Heart left ventricle (tissue), 16 donors: Measurements from ENCODE around the gene GPC6. TPM values are rescaled to one million over a fixed set of nuclear protein-coding genes. Genes with fewer than 3 reads are reported as not detected.

Source experiments
- ATAC-seq, 4 donors: fragments of 200-7000 bp; cut with Tn5 transposase; one replicate each; pipeline ENCODE4 v1.9.1; 2020 to 2022; ENCODE audit warnings: moderate library complexity in 4 of 4, mild to moderate bottlenecking in 3 of 4, moderate number of reproducible peaks in 1 of 4
- DNase-seq, 5 donors: peaks; one replicate each; pipeline ENCODE4 v3.0.0-alpha.2; 2020
- H3K27ac ChIP-seq, 12 donors: fragments of 200-600 bp; sonication (generic) in 4 of 12; one replicate each; pipeline versions ENCODE4 v1.5.0 to v1.8.0; 2016 to 2022; ENCODE audit warnings: mild to moderate bottlenecking in 2 of 12
- H3K27me3 ChIP-seq, 9 donors: fragments of 200-600 bp; sonication (generic) in 2 of 9; one replicate each; pipeline versions ENCODE4 v1.5.1 to v1.8.0; 2016 to 2022; ENCODE audit warnings: mild to moderate bottlenecking in 3 of 9
- H3K36me3 ChIP-seq, 9 donors: fragments of 200-600 bp; sonication (generic) in 2 of 9; one replicate each; pipeline versions ENCODE4 v1.5.0 to v1.8.0; 2018 to 2022; ENCODE audit warnings: mild to moderate bottlenecking in 2 of 9
- H3K4me1 ChIP-seq, 12 donors: fragments of 200-600 bp; sonication (generic) in 4 of 12; one replicate each; pipeline versions ENCODE4 v1.5.0 to v1.8.0; 2016 to 2022; ENCODE audit warnings: mild to moderate bottlenecking in 3 of 12
- H3K4me3 ChIP-seq, 12 donors: fragments of 200-600 bp; sonication (generic) in 4 of 12; one replicate each; pipeline versions ENCODE4 v1.5.0 to v1.8.0; 2017 to 2022; ENCODE audit warnings: mild to moderate bottlenecking in 9 of 12, moderate library complexity in 4 of 12
- H3K9me3 ChIP-seq, 12 donors: fragments of 200-600 bp; sonication (generic) in 4 of 12; one replicate each; pipeline versions ENCODE4 v1.5.0 to v1.8.0; 2016 to 2022; ENCODE audit warnings: mild to moderate bottlenecking in 1 of 12
- POLR2A ChIP-seq, 2 donors: fragments of 450-650 bp; IDR thresholded peaks; one replicate each; pipeline ENCODE4 v1.6.1; 2017; ENCODE audit warnings: antibody characterized with exemption in 2 of 2, mild to moderate bottlenecking in 2 of 2, moderate library complexity in 2 of 2
- WGBS, 4 donors: extraction: QIAGEN DNeasy Blood & Tissue Kit in 2 of 4; methylation state at CpG; one replicate each; pipeline versions ENCODE4 v1.1.5 to v1.1.7; 2013 to 2018; 5-methylcytosine and 5-hydroxymethylcytosine counted together
- intact Hi-C, 10 donors: fragments of 100-400 bp; cut with DNase I; formaldehyde crosslinking; loops; one replicate each; pipeline versions ENCODE4 v1.11.1 to v1.14.2; 2022
- polyA plus RNA-seq, 2 donors: library from polyadenylated mRNA; stranded (reverse); fragments of 200-250 nt; gene quantifications; one replicate each; pipeline ENCODE4 v1.2.3, GENCODE V29; 2013
- total RNA-seq, 9 donors: library from RNA; depleted of rRNA in 2 of 9; stranded (reverse); fragments of >200 nt in 2 of 9; fragmentation: NEBNext Ultra II Directional in 3 of 9; extraction: Animal tissue kit (Norgen Biotek cat#: 25700) in 3 of 9; gene quantifications; one replicate each; pipeline versions ENCODE4 v1.1.0 to v1.2.4, GENCODE V29; 2016 to 2023
- TF ChIP-seq, protein P1 (sequence below), 12 donors: fragments of 200-600 bp; sonication (generic) in 4 of 12; IDR thresholded peaks; one replicate each; pipeline versions ENCODE4 v1.5.0 to v1.8.0; 2018 to 2022; ENCODE audit warnings: antibody characterized with exemption in 12 of 12, mild to moderate bottlenecking in 5 of 12
- donor health status: ischemic (EF 13 %, LVEDD 7.1; RV severe dilation, severe dysfunction).
- donor health status: healthy with polysubstance abuse.
- donor health status: DM: no; HTN: yes; CAD: no.
- donor health status: DM: no; HTN: no; CAD: no.
- donor health status: ischemic (EF 25% LVEDD 6.9; RV normal size, moderate dysfunction).
- donor health status: ischemic (EF 25% LVEDD 5.7; RV mildly dilated, moderate dysfunction).
- donor health status: healthy.
- donor health status: DM: yes; HTN: yes; CAD: no.
- donor health status: ischemic (EF 35%, LVEDD 5.7; RV mildly dilated, moderate dysfunction).
- donor health status: nonischemic (EF 11% LVEDD 7.7; RV severe dilation, severe dysfunction).
- donor health status: DM: yes; HTN: yes; CAD: no.
- donor health status: PGD.
- donor health status: ischemic (EF 29% LVEDD 5.4; RV normal size, mild dysfunction).
- donor health status: nonischemic (EF 23%, LVEDD 6.1; RV moderate dilation, normal function).

Gene GPC6
- total and polyA plus RNA-seq, 11 donors = 0.08 to 6.2 (median 2.0) TPM

DNA sequence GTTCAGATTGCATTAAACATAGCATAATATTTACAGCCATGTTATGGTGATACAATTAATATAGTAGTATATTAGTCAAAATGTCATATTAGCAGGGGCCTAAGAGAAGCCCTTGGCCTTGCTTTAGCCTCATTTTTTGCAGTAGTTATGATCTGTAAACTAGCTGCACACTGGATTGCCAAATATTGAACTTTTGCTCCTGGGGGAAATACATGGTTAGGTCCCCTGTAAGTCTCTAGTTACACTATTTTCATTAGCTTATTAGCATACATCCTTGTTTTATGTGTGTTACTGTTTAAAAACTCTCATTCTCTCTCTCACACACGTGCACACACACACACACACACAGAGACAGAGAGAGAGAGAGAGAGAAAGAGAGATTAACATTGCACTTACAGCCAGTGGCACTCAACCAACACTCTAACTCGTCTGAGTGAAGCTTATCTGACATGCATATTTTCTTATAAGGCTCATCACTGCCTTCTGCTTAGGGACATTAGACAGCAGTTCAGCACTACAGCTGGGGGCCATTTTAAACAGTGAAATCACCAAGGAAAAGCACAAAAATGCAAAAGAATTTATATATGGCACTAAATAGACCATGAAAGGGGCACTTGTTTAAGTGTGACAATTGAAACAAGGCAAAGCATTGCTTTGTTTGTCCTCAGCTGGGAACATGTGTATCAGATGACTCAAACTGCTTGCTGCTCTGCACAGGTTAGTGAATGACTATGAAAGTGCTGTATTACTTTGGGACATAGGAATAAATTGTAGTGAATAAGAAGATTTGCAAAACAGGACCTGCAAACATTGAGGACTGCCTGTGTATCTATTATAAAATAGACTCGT, 278.7 kb downstream of the GPC6 start:
- H3K4me1 ChIP-seq = no peaks in the 10 kb centered on the region
- H3K27ac ChIP-seq = no peak overlapping the region
- TF ChIP-seq POLR2A (IDR thresholded peaks at IDR 0.05) = no peak
- TF ChIP-seq, protein P1, sequence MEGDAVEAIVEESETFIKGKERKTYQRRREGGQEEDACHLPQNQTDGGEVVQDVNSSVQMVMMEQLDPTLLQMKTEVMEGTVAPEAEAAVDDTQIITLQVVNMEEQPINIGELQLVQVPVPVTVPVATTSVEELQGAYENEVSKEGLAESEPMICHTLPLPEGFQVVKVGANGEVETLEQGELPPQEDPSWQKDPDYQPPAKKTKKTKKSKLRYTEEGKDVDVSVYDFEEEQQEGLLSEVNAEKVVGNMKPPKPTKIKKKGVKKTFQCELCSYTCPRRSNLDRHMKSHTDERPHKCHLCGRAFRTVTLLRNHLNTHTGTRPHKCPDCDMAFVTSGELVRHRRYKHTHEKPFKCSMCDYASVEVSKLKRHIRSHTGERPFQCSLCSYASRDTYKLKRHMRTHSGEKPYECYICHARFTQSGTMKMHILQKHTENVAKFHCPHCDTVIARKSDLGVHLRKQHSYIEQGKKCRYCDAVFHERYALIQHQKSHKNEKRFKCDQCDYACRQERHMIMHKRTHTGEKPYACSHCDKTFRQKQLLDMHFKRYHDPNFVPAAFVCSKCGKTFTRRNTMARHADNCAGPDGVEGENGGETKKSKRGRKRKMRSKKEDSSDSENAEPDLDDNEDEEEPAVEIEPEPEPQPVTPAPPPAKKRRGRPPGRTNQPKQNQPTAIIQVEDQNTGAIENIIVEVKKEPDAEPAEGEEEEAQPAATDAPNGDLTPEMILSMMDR (IDR thresholded peaks at IDR 0.05) = no peak
- 33 to 35% (median 34%) methylated on average over 3 of the region's 3 CpGs for WGBS, 4 donors
- H3K9me3 ChIP-seq = no peaks in the 10 kb centered on the region
- ATAC-seq = peak in 1 of 4 donors; percentile 44
- no peaks in the 10 kb centered on the region for H3K27me3 ChIP-seq
- H3K4me3 ChIP-seq = no peak overlapping the region
- DNase-seq = peak in 1 of 5 donors; percentile 24
- no peaks in the 10 kb centered on the region for H3K36me3 ChIP-seq
- intact Hi-C loops = no loop called here

DNA sequence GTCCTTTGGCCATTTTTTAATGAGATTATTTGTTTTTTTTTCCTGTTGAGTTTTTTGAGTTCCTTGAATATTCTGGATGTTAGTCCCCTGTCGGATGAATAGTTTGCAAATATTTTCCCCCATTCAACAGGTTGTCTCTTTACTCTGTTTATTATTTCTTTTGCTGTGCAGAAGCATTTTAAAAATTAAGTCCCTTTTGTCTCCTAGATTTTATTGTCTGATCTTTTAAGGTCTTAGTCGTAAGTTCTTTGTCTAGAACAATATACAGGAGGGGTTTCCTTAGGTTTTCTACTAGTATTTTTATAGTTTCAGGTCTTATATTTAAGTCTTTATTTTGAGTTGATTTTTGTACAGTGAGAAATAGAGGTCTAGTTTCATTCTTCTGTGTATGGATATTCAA, 284.4 kb downstream of the GPC6 start:
- TF ChIP-seq, protein P1 (IDR thresholded peaks at IDR 0.05) = no peak
- no peak for TF ChIP-seq POLR2A (IDR thresholded peaks at IDR 0.05)
- no peak for ATAC-seq
- WGBS, 4 donors = 44 to 51% (median 47%) methylated on average over 2 of the region's 2 CpGs
- Histone ChIP-seq H3K36me3 (no peaks in the 10 kb centered on the region), H3K27ac (no peak overlapping the region), H3K4me1 (no peaks in the 10 kb centered on the region), H3K4me3 (no peak overlapping the region), H3K9me3 (no peaks in the 10 kb centered on the region), H3K27me3 (no peaks in the 10 kb centered on the region)
- intact Hi-C loops = no loop called here
- DNase-seq = no peak

DNA sequence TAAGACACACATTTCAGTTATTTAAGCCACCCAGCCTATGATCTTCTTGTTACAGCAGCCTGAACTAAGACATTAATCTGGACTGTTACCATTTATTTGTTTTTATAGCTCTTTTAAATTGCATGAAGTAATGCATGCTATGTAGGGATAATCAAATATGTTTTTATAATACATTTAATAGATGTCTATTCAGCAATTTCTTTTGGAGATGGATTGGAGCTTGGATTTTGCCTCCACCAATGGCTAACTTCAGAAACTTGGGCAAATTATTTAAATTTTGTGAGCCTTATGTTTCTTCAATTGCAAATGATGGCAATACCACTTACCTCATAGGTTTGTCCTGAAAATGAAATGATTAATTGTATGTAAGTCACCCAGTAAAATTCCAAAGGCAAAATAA, 288.7 kb downstream of the GPC6 start:
- H3K36me3 ChIP-seq = no peaks in the 10 kb centered on the region
- no peaks in the 10 kb centered on the region for H3K9me3 ChIP-seq
- H3K27me3 ChIP-seq = no peaks in the 10 kb centered on the region
- ATAC-seq (no peak), DNase-seq (no peak)
- intact Hi-C loops = no loop called here
- H3K27ac ChIP-seq = no peak overlapping the region
- H3K4me1 ChIP-seq = no peaks in the 10 kb centered on the region
- H3K4me3 ChIP-seq = no peak overlapping the region
- TF ChIP-seq POLR2A (IDR thresholded peaks at IDR 0.05) = no peak
- TF ChIP-seq, protein P1 (IDR thresholded peaks at IDR 0.05) = no peak

DNA sequence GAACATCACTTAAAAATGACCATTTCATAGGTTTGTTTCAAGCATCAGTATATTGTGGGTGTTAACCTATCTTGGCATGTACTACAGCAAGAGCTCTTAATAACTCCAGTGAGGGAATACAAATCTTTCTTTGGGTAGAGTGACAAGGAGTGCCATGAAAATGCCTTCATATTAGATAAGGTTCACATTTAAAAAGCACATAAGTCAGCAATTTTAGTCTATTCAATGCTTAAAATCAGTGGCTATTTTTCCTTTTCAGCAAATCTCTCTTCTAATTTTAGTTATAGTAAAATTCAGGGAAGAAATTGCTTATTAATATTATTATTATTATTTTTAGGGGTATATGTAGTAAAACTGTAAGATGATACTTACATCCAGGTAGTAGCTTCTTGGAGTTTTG, 291.1 kb downstream of the GPC6 start:
- H3K4me1 ChIP-seq = no peaks in the 10 kb centered on the region
- intact Hi-C loops = no loop called here
- ATAC-seq = no peak
- no peaks in the 10 kb centered on the region for H3K36me3 ChIP-seq
- no peak overlapping the region for H3K4me3 ChIP-seq
- H3K9me3 ChIP-seq = no peaks in the 10 kb centered on the region
- DNase-seq = no peak
- no peaks in the 10 kb centered on the region for H3K27me3 ChIP-seq
- no peak overlapping the region for H3K27ac ChIP-seq
- TF ChIP-seq POLR2A (IDR thresholded peaks at IDR 0.05) = no peak
- TF ChIP-seq, protein P1 (IDR thresholded peaks at IDR 0.05) = no peak
